HEK293 (cell line): ENCODE measurements around the gene MPHOSPH10.

Experiments used
- AEBP2 ChIP-seq: fragments of 450-650 bp; formaldehyde crosslinking; IDR thresholded peaks from 2 replicates; pipeline ENCODE4 v1.5.1; 2016; ENCODE audit warnings: missing biosample characterization, missing genetic modification characterization, borderline replicate concordance
- ATF2 ChIP-seq: fragments of 450-650 bp; formaldehyde crosslinking; IDR thresholded peaks from 2 replicates; pipeline ENCODE4 v1.5.1; 2016; ENCODE audit warnings: missing biosample characterization, missing genetic modification characterization, low read depth
- BCL11B ChIP-seq: fragments of 450-650 bp; formaldehyde crosslinking; IDR thresholded peaks from 2 replicates; pipeline ENCODE4 v1.5.1; 2016; ENCODE audit warnings: low read depth, missing biosample characterization, missing genetic modification characterization
- BCL6B ChIP-seq: fragments of 450-650 bp; formaldehyde crosslinking; IDR thresholded peaks from 2 replicates; pipeline ENCODE4 v1.5.1; 2017; ENCODE audit warnings: missing biosample characterization, missing genetic modification characterization
- EGR2 ChIP-seq: fragments of 450-650 bp; formaldehyde crosslinking; IDR thresholded peaks from 2 replicates; pipeline ENCODE4 v1.5.1; 2016; ENCODE audit warnings: low read depth, missing biosample characterization, missing genetic modification characterization
- RBAK ChIP-seq: fragments of 450-650 bp; formaldehyde crosslinking; IDR thresholded peaks from 2 replicates; pipeline ENCODE4 v1.5.1; 2016; ENCODE audit warnings: missing biosample characterization, missing genetic modification characterization
- REST ChIP-seq: fragments of 450-650 bp; formaldehyde crosslinking; IDR thresholded peaks from 2 replicates; pipeline ENCODE4 v1.5.1; 2016; ENCODE audit warnings: missing biosample characterization, missing genetic modification characterization
- SCRT1 ChIP-seq: fragments of 450-650 bp; formaldehyde crosslinking; IDR thresholded peaks from 2 replicates; pipeline ENCODE4 v1.5.1; 2016; ENCODE audit warnings: missing biosample characterization, missing genetic modification characterization, borderline replicate concordance
- SETDB1 ChIP-seq: IDR thresholded peaks from one replicate; pipeline ENCODE4 v1.6.1; 2017; ENCODE audit warnings: mild to moderate bottlenecking, low read length, moderate library complexity, mixed read lengths; ENCODE audit not compliant: insufficient read length
- TCF7L2 ChIP-seq: IDR thresholded peaks from 2 replicates; pipeline ENCODE4 v1.6.1; 2011; ENCODE audit warnings: low read depth, mild to moderate bottlenecking, inconsistent platforms, low read length, moderate library complexity, borderline replicate concordance
- ZBTB44 ChIP-seq: fragments of 450-650 bp; IDR thresholded peaks from 2 replicates; pipeline ENCODE4 v1.5.1; 2018; ENCODE audit warnings: missing biosample characterization, mild to moderate bottlenecking, missing genetic modification characterization
- ZNF10 ChIP-seq: fragments of 450-650 bp; formaldehyde crosslinking; IDR thresholded peaks from 2 replicates; pipeline ENCODE4 v1.5.1; 2017; ENCODE audit warnings: missing biosample characterization, missing genetic modification characterization
- ZNF138 ChIP-seq: fragments of 450-650 bp; formaldehyde crosslinking; IDR thresholded peaks from 2 replicates; pipeline ENCODE4 v1.5.1; 2016; ENCODE audit warnings: missing biosample characterization, missing genetic modification characterization, borderline replicate concordance
- ZNF140 ChIP-seq: fragments of 450-650 bp; formaldehyde crosslinking; IDR thresholded peaks from 2 replicates; pipeline ENCODE4 v1.5.1; 2016; ENCODE audit warnings: missing biosample characterization, missing genetic modification characterization
- ZNF148 ChIP-seq: fragments of 450-650 bp; formaldehyde crosslinking; IDR thresholded peaks from 2 replicates; pipeline ENCODE4 v1.5.0; 2017; ENCODE audit warnings: missing biosample characterization, missing genetic modification characterization, borderline replicate concordance
- ZNF157 ChIP-seq: fragments of 450-650 bp; formaldehyde crosslinking; IDR thresholded peaks from 2 replicates; pipeline ENCODE4 v1.5.1; 2016; ENCODE audit warnings: missing biosample characterization, missing genetic modification characterization
- ZNF221 ChIP-seq: fragments of 450-650 bp; formaldehyde crosslinking; IDR thresholded peaks from 2 replicates; pipeline ENCODE4 v1.5.1; 2017; ENCODE audit warnings: missing biosample characterization, missing genetic modification characterization, borderline replicate concordance
- ZNF362 ChIP-seq: fragments of 450-650 bp; formaldehyde crosslinking; IDR thresholded peaks from 2 replicates; pipeline ENCODE4 v1.5.1; 2016; ENCODE audit warnings: missing biosample characterization, missing genetic modification characterization
- ZNF391 ChIP-seq: fragments of 450-650 bp; formaldehyde crosslinking; IDR thresholded peaks from 2 replicates; pipeline ENCODE4 v1.5.1; 2016; ENCODE audit warnings: low read depth, missing biosample characterization, missing genetic modification characterization, borderline replicate concordance
- ZNF473 ChIP-seq: fragments of 450-650 bp; formaldehyde crosslinking; IDR thresholded peaks from 2 replicates; pipeline ENCODE4 v1.5.1; 2017; ENCODE audit warnings: missing biosample characterization, missing genetic modification characterization
- ZNF548 ChIP-seq: fragments of 450-650 bp; formaldehyde crosslinking; IDR thresholded peaks from 2 replicates; pipeline ENCODE4 v1.5.1; 2016; ENCODE audit warnings: missing biosample characterization, missing genetic modification characterization
- ZNF626 ChIP-seq: fragments of 450-650 bp; sonication (Bioruptor Pico); formaldehyde crosslinking; IDR thresholded peaks from 2 replicates; pipeline ENCODE4 v1.5.1; 2018; ENCODE audit warnings: missing biosample characterization, missing genetic modification characterization, inconsistent platforms
- ZNF76 ChIP-seq: fragments of 450-650 bp; formaldehyde crosslinking; IDR thresholded peaks from 2 replicates; pipeline ENCODE4; 2016; ENCODE audit warnings: low read depth, missing biosample characterization, missing genetic modification characterization, borderline replicate concordance
- ZNF792 ChIP-seq: fragments of 450-650 bp; formaldehyde crosslinking; IDR thresholded peaks from 2 replicates; pipeline ENCODE4 v1.5.1; 2016; ENCODE audit warnings: missing biosample characterization, missing genetic modification characterization
- ZNF837 ChIP-seq: fragments of 450-650 bp; formaldehyde crosslinking; IDR thresholded peaks from 2 replicates; pipeline ENCODE4 v1.5.1; 2016; ENCODE audit warnings: missing biosample characterization, missing genetic modification characterization
- ZSCAN16 ChIP-seq: fragments of 450-650 bp; formaldehyde crosslinking; IDR thresholded peaks from 2 replicates; pipeline ENCODE4 v1.5.1; 2016; ENCODE audit warnings: missing biosample characterization, missing genetic modification characterization

MPHOSPH10 gene

GRCh38 chr2:71130152-71130904 lies at the start of gene MPHOSPH10, which contains the start of gene MCEE (continued):
- no peak; the same call in 1 of the 2 replicates for TF ChIP-seq ZNF10 (tag by site-specific recombination)
- no peak for TF ChIP-seq SCRT1 (tag by site-specific recombination)
- no peak for TF ChIP-seq BCL6B
- TF ChIP-seq ZNF148 (tag by site-specific recombination): no peak
- TF ChIP-seq ZNF548 (tag by site-specific recombination): no peak
- TF ChIP-seq TCF7L2: no peak
- TF ChIP-seq SETDB1: no peak
- TF ChIP-seq ZNF221: no peak
- TF ChIP-seq ZNF76: peak; percentile 74
- peak; percentile 81; the same call in 1 of the 2 replicates for TF ChIP-seq ZNF391
- no peak for TF ChIP-seq BCL11B (tag by site-specific recombination)
- TF ChIP-seq EGR2 (tag by site-specific recombination): no peak; the same call in 1 of the 2 replicates
- TF ChIP-seq ZNF837 (tag by site-specific recombination): no peak
- TF ChIP-seq ZNF362: no peak
- TF ChIP-seq ZNF157: no peak
- no peak for TF ChIP-seq AEBP2 (tag by site-specific recombination)
- TF ChIP-seq REST (tag by site-specific recombination): peak; percentile 93
- no peak for TF ChIP-seq ATF2 (tag by site-specific recombination)
- TF ChIP-seq ZSCAN16 (tag by site-specific recombination): no peak
- no peak for TF ChIP-seq ZNF626 (tag by site-specific recombination)
- no peak for TF ChIP-seq ZNF473 (tag by site-specific recombination)
- TF ChIP-seq ZNF792 (tag by site-specific recombination): no peak
- TF ChIP-seq ZBTB44 (tag by site-specific recombination): peak; percentile 55; the same call in 1 of the 2 replicates
- TF ChIP-seq ZNF138 (tag by site-specific recombination): no peak
- no peak for TF ChIP-seq RBAK (tag by site-specific recombination)
- no peak for TF ChIP-seq ZNF140 (tag by site-specific recombination)
